SK-N-SH (cell line): ENCODE data around the gene PAM. TPM values are rescaled to one million over a fixed set of nuclear protein-coding genes. Genes with fewer than 3 reads are reported as not detected.

Source experiments
- CTCF ChIA-PET: fragments of 300-600, 350-600 bp; formaldehyde crosslinking; extraction: SDS; loops from one replicate; lab custom pipeline; 2021; lab: Yijun Ruan, JAX
- POLR2A ChIA-PET: fragments of 350-600 bp; sonication (Branson Sonifier 250); formaldehyde crosslinking; extraction: SDS; loops from one replicate; lab custom pipeline; 2020; ENCODE audit warnings: antibody characterized with exemption, inconsistent platforms; lab: Yijun Ruan, JAX
- DNase-seq: peaks from one replicate; pipeline ENCODE4 v3.0.0; 2012
- H2AFZ ChIP-seq: fragments of 200-600 bp; sonication (generic); 2 replicates; pipeline ENCODE4 v1.8.1; 2016; ENCODE audit warnings: antibody characterized with exemption, mild to moderate bottlenecking, low read depth
- H3F3A ChIP-seq: fragments of 200-600 bp; sonication (generic); replicated peaks from 2 replicates; pipeline ENCODE3; 2016; ENCODE audit warnings: antibody characterized with exemption, mild to moderate bottlenecking; ENCODE audit not compliant: insufficient read depth
- H3K27ac ChIP-seq, 2 experiments: fragments of 200-500 bp in 1 of 2; fragments of 200-600 bp in 1 of 2; sonication (Bioruptor generic) in 1 of 2; sonication (generic), shearing (Covaris generic) in 1 of 2; 2 replicates each; pipeline versions ENCODE4 v1.5.1 to v1.6.1; 2014 to 2016; ENCODE audit warnings: low read depth in 2 of 2, inconsistent platforms in 1 of 2, low read length in 1 of 2, mild to moderate bottlenecking in 1 of 2, mixed read lengths in 1 of 2
- H3K27me3 ChIP-seq: fragments of 200-600 bp; sonication (generic), shearing (Covaris generic); 2 replicates; pipeline ENCODE4 v1.6.1; 2016; ENCODE audit warnings: mixed run types; ENCODE audit not compliant: insufficient read depth
- H3K36me3 ChIP-seq, 2 experiments: fragments of 200-500 bp in 1 of 2; fragments of 200-600 bp in 1 of 2; sonication (Bioruptor generic) in 1 of 2; sonication (generic) in 1 of 2; replicated peaks in 1 of 2; 2 replicates each; pipeline versions ENCODE3 to v1.5.1; 2014 to 2016; ENCODE audit warnings: low read length in 1 of 2, mild to moderate bottlenecking in 1 of 2; ENCODE audit not compliant: insufficient read depth in 2 of 2, control insufficient read depth in 1 of 2
- H3K4me1 ChIP-seq, 2 experiments: fragments of 200-500 bp in 1 of 2; fragments of 200-600 bp in 1 of 2; sonication (Bioruptor generic) in 1 of 2; sonication (generic), shearing (Covaris generic) in 1 of 2; 2 replicates each; pipeline versions ENCODE4 v1.5.1 to v1.6.1; 2014 to 2016; ENCODE audit warnings: low read depth in 1 of 2, low read length in 1 of 2, mixed run types in 1 of 2; ENCODE audit not compliant: insufficient read depth in 2 of 2, control insufficient read depth in 1 of 2
- H3K4me2 ChIP-seq: fragments of 200-600 bp; sonication (generic), shearing (Covaris generic); 2 replicates; pipeline ENCODE4 v1.6.1; 2017; ENCODE audit warnings: mixed run types
- H3K4me3 ChIP-seq, 2 experiments: fragments of 200-500 bp in 1 of 2; fragments of 200-600 bp in 1 of 2; sonication (Bioruptor generic) in 1 of 2; sonication (generic), shearing (Covaris generic) in 1 of 2; 2 replicates each; pipeline versions ENCODE4 v1.5.1 to v1.8.1; 2014 to 2016; ENCODE audit warnings: low read depth in 2 of 2, inconsistent platforms in 1 of 2, low read length in 1 of 2, mild to moderate bottlenecking in 1 of 2, mixed read lengths in 1 of 2, moderate library complexity in 1 of 2
- H3K79me2 ChIP-seq: fragments of 200-600 bp; sonication (generic); 2 replicates; pipeline ENCODE4 v1.8.1; 2017; ENCODE audit warnings: mild to moderate bottlenecking; ENCODE audit not compliant: insufficient read depth
- H3K9ac ChIP-seq: fragments of 200-600 bp; sonication (generic); 2 replicates; pipeline ENCODE4 v1.6.1; 2017; ENCODE audit warnings: mixed run types
- H3K9me2 ChIP-seq: fragments of 200-600 bp; sonication (generic); 2 replicates; pipeline ENCODE4 v1.6.1; 2017; ENCODE audit warnings: mixed run types
- H3K9me3 ChIP-seq: fragments of 200-600 bp; sonication (generic); 2 replicates; pipeline ENCODE4 v1.6.1; 2017; ENCODE audit warnings: mixed run types, mild to moderate bottlenecking, moderate library complexity
- H4K20me1 ChIP-seq: fragments of 200-600 bp; sonication (generic); 2 replicates; pipeline ENCODE4 v1.6.1; 2017; ENCODE audit warnings: mild to moderate bottlenecking, mixed run types; ENCODE audit not compliant: insufficient read depth
- CHD2 ChIP-seq: fragments of 150-350 bp; IDR thresholded peaks from 2 replicates; pipeline ENCODE4 v1.6.1; 2018; ENCODE audit warnings: low read length; ENCODE audit not compliant: partially characterized antibody
- CTCF ChIP-seq: fragments of 200-600 bp; sonication (generic); IDR thresholded peaks from 2 replicates; pipeline ENCODE4 v1.6.1; 2017; ENCODE audit warnings: antibody characterized with exemption, mild to moderate bottlenecking, moderate library complexity
- EP300 ChIP-seq, 2 experiments: IDR thresholded peaks; 2 replicates each; pipeline versions ENCODE4 v1.4.0 to v1.6.1; 2012; ENCODE audit warnings: borderline replicate concordance in 1 of 2, low read depth in 1 of 2, low read length in 1 of 2
- FOXM1 ChIP-seq: IDR thresholded peaks from 2 replicates; pipeline ENCODE4 v1.4.0; 2012; ENCODE audit warnings: low read depth, mild to moderate bottlenecking
- GATA2 ChIP-seq: sonication (generic); formaldehyde crosslinking; IDR thresholded peaks from 2 replicates; pipeline ENCODE4 v1.5.0; 2020; ENCODE audit warnings: mild to moderate bottlenecking, missing genetic modification reagents
- IRF3 ChIP-seq: fragments of 150-350 bp; IDR thresholded peaks from 2 replicates; pipeline ENCODE4 v1.6.1; 2016; ENCODE audit warnings: mild to moderate bottlenecking, low read depth, low read length
- MEF2A ChIP-seq: IDR thresholded peaks from 2 replicates; pipeline ENCODE4 v1.4.0; 2012; ENCODE audit warnings: low read depth, borderline replicate concordance
- MXI1 ChIP-seq: IDR thresholded peaks from 2 replicates; pipeline ENCODE4 v1.6.1; 2012; ENCODE audit warnings: mild to moderate bottlenecking, low read depth, low read length, improper control_type of control experiment
- NRF1 ChIP-seq: IDR thresholded peaks from 2 replicates; pipeline ENCODE4 v1.6.1; 2012; ENCODE audit warnings: low read depth, mild to moderate bottlenecking, low read length
- PBX3 ChIP-seq: IDR thresholded peaks from 2 replicates; pipeline ENCODE4; 2012
- POLR2AphosphoS5 ChIP-seq: IDR thresholded peaks from 2 replicates; pipeline ENCODE4 v1.6.1; 2012; ENCODE audit warnings: low read depth, low read length
- RCOR1 ChIP-seq: fragments of 150-350 bp; IDR thresholded peaks from 2 replicates; pipeline ENCODE4 v1.6.1; 2017; ENCODE audit warnings: antibody characterized with exemption, low read length
- REST ChIP-seq: IDR thresholded peaks from 2 replicates; pipeline ENCODE4 v1.6.1; 2012; ENCODE audit warnings: mild to moderate bottlenecking, low read depth, low read length, moderate library complexity
- RXRA ChIP-seq: IDR thresholded peaks from 2 replicates; pipeline ENCODE4 v1.4.0; 2012; ENCODE audit warnings: low read depth, mild to moderate bottlenecking, borderline replicate concordance
- SIN3A ChIP-seq: IDR thresholded peaks from 2 replicates; pipeline ENCODE4 v1.6.1; 2012; ENCODE audit warnings: low read depth, mild to moderate bottlenecking, low read length, moderate library complexity, borderline replicate concordance
- SMC3 ChIP-seq: IDR thresholded peaks from 2 replicates; pipeline ENCODE4 v1.6.1; 2012; ENCODE audit warnings: low read depth, low read length, improper control_type of control experiment
- TCF12 ChIP-seq: IDR thresholded peaks from 2 replicates; pipeline ENCODE4 v1.4.0; 2012
- YY1 ChIP-seq: IDR thresholded peaks from 2 replicates; pipeline ENCODE4 v1.4.0; 2012; ENCODE audit warnings: low read depth, mild to moderate bottlenecking
- WGBS: methylation state at CpG from one replicate; pipeline ENCODE4 v1.1.6; 2017; ENCODE audit warnings: low lambda C conversion rate; 5-methylcytosine and 5-hydroxymethylcytosine counted together
- polyA plus RNA-seq, 3 experiments: library from polyadenylated mRNA; depleted of rRNA; stranded (reverse); fragments of >200 nt; gene quantifications; 2 replicates each; pipeline ENCODE4 v1.2.3, GENCODE V29; 2012

Gene PAM
- polyA plus RNA-seq, 1 of the 3 experiments (the other 2 are of a cell fraction): 507 TPM

- no peaks in the 10 kb centered on the region for H4K20me1 ChIP-seq
- H3K4me1 ChIP-seq: no peaks in the 10 kb centered on the region; a peak in 1 of 4 replicates
- CTCF ChIA-PET: no interaction called here
- no peaks in the 10 kb centered on the region for H3K79me2 ChIP-seq
- no peaks in the 10 kb centered on the region for H3K27me3 ChIP-seq
- 85% methylated on average over 4 of the region's 4 CpGs for WGBS
- H3K4me2 ChIP-seq: no peak overlapping the region
- H3K27ac ChIP-seq: no peak overlapping the region
- H3F3A ChIP-seq: no peaks in the 10 kb centered on the region
- no peaks in the 10 kb centered on the region for H3K9me3 ChIP-seq
- TF ChIP-seq CHD2 (no peak), MXI1 (no peak), TCF12 (no peak), NRF1 (no peak), EP300 (IDR thresholded peaks at IDR 0.05; ENCODE audit: borderline replicate concordance in 1 of 2, low read depth in 1 of 2, low read length in 1 of 2) (no peak), RCOR1 (no peak), CTCF (no peak), RXRA (no peak)
- TF ChIP-seq, all 33 proteins: peak for 0
- no peak overlapping the region for H3K9ac ChIP-seq
- no peaks in the 10 kb centered on the region for H3K9me2 ChIP-seq
- POLR2A ChIA-PET: no interaction called here
- H3K36me3 ChIP-seq: no peaks in the 10 kb centered on the region
- no peak overlapping the region for H3K4me3 ChIP-seq
- DNase-seq: no peak
- no peak overlapping the region for H2AFZ ChIP-seq
Observed at GRCh38 chr5:102743900-102744299, 11.2 kb upstream of the PAM start.

GRCh38 chr5:102747386-102748166 lies 7.5 kb upstream of the PAM start:
- Histone ChIP-seq H3K4me3 (no peak overlapping the region), H3K27me3 (no peaks in the 10 kb centered on the region), H3K79me2 (no peaks in the 10 kb centered on the region), H3K36me3 (no peaks in the 10 kb centered on the region), H3K9me3 (no peaks in the 10 kb centered on the region), H3F3A (no peaks in the 10 kb centered on the region), H3K4me2 (no peak overlapping the region), H2AFZ (no peak overlapping the region), H4K20me1 (no peaks in the 10 kb centered on the region), H3K27ac (no peak overlapping the region), H3K9ac (no peak overlapping the region), H3K9me2 (no peaks in the 10 kb centered on the region), H3K4me1 (no peaks in the 10 kb centered on the region; a peak in 1 of 4 replicates)
- POLR2A ChIA-PET: no interaction called here
- 86% methylated on average over 4 of the region's 4 CpGs for WGBS
- CTCF ChIA-PET: interaction anchor here (0.8 to 2.6 kb wide), 4 partner anchors 11 to 66 kb away, joined by 3 to 8 read pairs (median 4); no protein-coding TSS in a partner anchor
- TF ChIP-seq FOXM1 (no peak), PBX3 (no peak), POLR2AphosphoS5 (no peak), REST (no peak), EP300 (IDR thresholded peaks at IDR 0.05; ENCODE audit: borderline replicate concordance in 1 of 2, low read depth in 1 of 2, low read length in 1 of 2) (no peak), RCOR1 (no peak), TCF12 (no peak), SMC3 (no peak), GATA2 (CRISPR knock-in tag) (no peak), YY1 (no peak), MEF2A (no peak), NRF1 (no peak), IRF3 (no peak), SIN3A (no peak)
- no peak for DNase-seq
